Breast epithelium (tissue), 4 donors: ENCODE data around the gene GALNT10. TPM values are rescaled to one million over a fixed set of nuclear protein-coding genes. Genes with fewer than 3 reads are reported as not detected.

Experiments
- DNase-seq, 2 donors: peaks; one replicate each; pipeline ENCODE4 v3.0.0-alpha.2; 2019; ENCODE audit warnings: low spot score in 2 of 2
- H3K27ac ChIP-seq, 2 donors: fragments of 200-600 bp; sonication (generic) in 1 of 2; one replicate each; pipeline ENCODE4 v1.5.1; 2016 to 2019; ENCODE audit warnings: mild to moderate bottlenecking in 1 of 2
- H3K27me3 ChIP-seq, 2 donors: fragments of 200-600 bp; sonication (generic) in 1 of 2; one replicate each; pipeline versions ENCODE4 v1.5.1 to v1.6.0; 2017 to 2019; ENCODE audit warnings: control low read depth in 1 of 2, mild to moderate bottlenecking in 1 of 2
- H3K36me3 ChIP-seq: fragments of 200-600 bp; one replicate; pipeline ENCODE4 v1.5.1; 2019
- H3K4me1 ChIP-seq, 2 donors: fragments of 200-600 bp; sonication (generic); one replicate each; pipeline ENCODE4 v1.5.1; 2016 to 2019; ENCODE audit warnings: control low read depth in 1 of 2
- H3K4me3 ChIP-seq, 3 donors: fragments of 200-600 bp; sonication (generic); 1 replicate in 2 of 3; 2 replicates in 1 of 3; pipeline ENCODE4 v1.5.1; 2016 to 2019; ENCODE audit warnings: mild to moderate bottlenecking in 3 of 3, moderate library complexity in 2 of 3
- H3K9me3 ChIP-seq, 2 donors: fragments of 200-600 bp; sonication (generic) in 1 of 2; one replicate each; pipeline ENCODE4 v1.5.1; 2016 to 2019; ENCODE audit warnings: control low read depth in 1 of 2
- CTCF ChIP-seq, 3 donors: fragments of 450-650 bp; IDR thresholded peaks; one replicate each; pipeline ENCODE4 v1.5.1; 2016 to 2017; ENCODE audit warnings: antibody characterized with exemption in 3 of 3, mild to moderate bottlenecking in 3 of 3, moderate library complexity in 3 of 3
- POLR2A ChIP-seq: fragments of 450-650 bp; IDR thresholded peaks from one replicate; pipeline ENCODE4 v1.6.1; 2016; ENCODE audit warnings: antibody characterized with exemption, mild to moderate bottlenecking, moderate library complexity
- POLR2AphosphoS5 ChIP-seq, 3 donors: sonication (generic); formaldehyde crosslinking; IDR thresholded peaks; one replicate each; pipeline ENCODE4 v1.6.1; 2017; ENCODE audit warnings: antibody characterized with exemption in 3 of 3
- intact Hi-C: fragments of 100-400 bp; cut with DNase I; formaldehyde crosslinking; loops from one replicate; pipeline ENCODE4 v1.15.1; 2023; ENCODE audit warnings: low total_unique reads
- total RNA-seq, 3 donors: library from RNA; depleted of rRNA; stranded (reverse); fragments of >200 nt; gene quantifications; one replicate each; pipeline ENCODE4 v1.1.0, GENCODE V29; 2016

Gene GALNT10
- total RNA-seq, 3 donors from 2014 or later: 32.8 to 67.2 (median 34.1) TPM

GRCh38 chr5:154456540-154456939, 266.0 kb downstream of the GALNT10 start:
- Histone ChIP-seq H3K4me3 (no peak overlapping the region), H3K27ac (no peak overlapping the region), H3K36me3 (peaks cover 5% of the 10 kb centered on the region), H3K27me3 (no peaks in the 10 kb centered on the region), H3K4me1 (no peaks in the 10 kb centered on the region), H3K9me3 (no peaks in the 10 kb centered on the region)
- TF ChIP-seq POLR2AphosphoS5 (IDR thresholded peaks at IDR 0.05): no peak
- TF ChIP-seq POLR2A: no peak
- no peak for TF ChIP-seq CTCF (IDR thresholded peaks at IDR 0.05)
- no peak for DNase-seq
- intact Hi-C loops: no loop called here

- no peak overlapping the region for H3K27ac ChIP-seq
- H3K9me3 ChIP-seq: no peaks in the 10 kb centered on the region
- intact Hi-C loops: no loop called here
- no peaks in the 10 kb centered on the region for H3K4me1 ChIP-seq
- no peak overlapping the region for H3K4me3 ChIP-seq
- DNase-seq: no peak
- H3K36me3 ChIP-seq: peaks cover 5% of the 10 kb centered on the region
- no peaks in the 10 kb centered on the region for H3K27me3 ChIP-seq
- TF ChIP-seq POLR2AphosphoS5 (IDR thresholded peaks at IDR 0.05) (no peak), CTCF (IDR thresholded peaks at IDR 0.05) (no peak), POLR2A (no peak)
Observed at GRCh38 chr5:154459015-154459414, 268.5 kb downstream of the GALNT10 start.

- intact Hi-C loops: no loop called here
Observed at GRCh38 chr5:154460172-154460571, 269.6 kb downstream of the GALNT10 start.

GRCh38 chr5:154461531-154461930, 271.0 kb downstream of the GALNT10 start:
- no peaks in the 10 kb centered on the region for H3K4me1 ChIP-seq
- TF ChIP-seq POLR2A: no peak
- TF ChIP-seq CTCF (IDR thresholded peaks at IDR 0.05): no peak
- no peak for TF ChIP-seq POLR2AphosphoS5 (IDR thresholded peaks at IDR 0.05)
- no peak overlapping the region for H3K4me3 ChIP-seq
- no peak for DNase-seq
- H3K9me3 ChIP-seq: no peaks in the 10 kb centered on the region
- H3K27ac ChIP-seq: no peak overlapping the region
- H3K27me3 ChIP-seq: no peaks in the 10 kb centered on the region
- no peaks in the 10 kb centered on the region for H3K36me3 ChIP-seq
- intact Hi-C loops: no loop called here

More at GRCh38 chr5:154460172-154460571, 269.6 kb downstream of the GALNT10 start:
- DNase-seq: no peak
- H3K9me3 ChIP-seq: no peaks in the 10 kb centered on the region
- TF ChIP-seq CTCF (IDR thresholded peaks at IDR 0.05): no peak
- TF ChIP-seq POLR2A: no peak
- TF ChIP-seq POLR2AphosphoS5 (IDR thresholded peaks at IDR 0.05): no peak
- H3K4me1 ChIP-seq: no peaks in the 10 kb centered on the region
- no peaks in the 10 kb centered on the region for H3K27me3 ChIP-seq
- no peak overlapping the region for H3K4me3 ChIP-seq
- H3K27ac ChIP-seq: no peak overlapping the region
- peaks cover 5% of the 10 kb centered on the region for H3K36me3 ChIP-seq

GRCh38 chr5:154464438-154464837, 273.9 kb downstream of the GALNT10 start:
- intact Hi-C loops: no loop called here
- TF ChIP-seq CTCF (IDR thresholded peaks at IDR 0.05): no peak
- TF ChIP-seq POLR2A: no peak
- no peak for TF ChIP-seq POLR2AphosphoS5 (IDR thresholded peaks at IDR 0.05)
- H3K4me3 ChIP-seq: no peak overlapping the region
- no peak for DNase-seq
- no peaks in the 10 kb centered on the region for H3K4me1 ChIP-seq
- H3K36me3 ChIP-seq: no peaks in the 10 kb centered on the region
- no peaks in the 10 kb centered on the region for H3K9me3 ChIP-seq
- H3K27me3 ChIP-seq: peaks cover 0 to 9% of the 10 kb centered on the region in 2 donors
- no peak overlapping the region for H3K27ac ChIP-seq
